Stomach (tissue), 9 donors: Measurements from ENCODE around the gene SCYGR8. TPM values are rescaled to one million over a fixed set of nuclear protein-coding genes. Genes with fewer than 3 reads are reported as not detected.
A peak's percentile ranks its signal among the peaks of the same experiment; 100 is the strongest.
"Not testable (repeated sequence)": the region's sequence is repeated elsewhere in the genome, so short reads cannot be mapped to it uniquely, and the experiment has no call there.

ENCODE experiments used
- DNase-seq, 2 donors: peaks; one replicate each; pipeline versions ENCODE4 v3.0.0 to v3.0.0-alpha.2; 2013 to 2019
- H3K27ac ChIP-seq, 5 donors: fragments of 200-600 bp in 4 of 5; sonication (generic) in 4 of 5; one replicate each; pipeline ENCODE4 v1.5.1; 2013 to 2019; ENCODE audit warnings: mild to moderate bottlenecking in 1 of 5, moderate library complexity in 1 of 5
- H3K27me3 ChIP-seq, 3 donors: fragments of 200-600 bp; sonication (generic); one replicate each; pipeline ENCODE4 v1.5.1; 2017 to 2019; ENCODE audit warnings: mixed run types in 1 of 3
- H3K36me3 ChIP-seq, 4 donors: fragments of 200-600 bp; sonication (generic); 1 replicate in 3 of 4; 2 replicates in 1 of 4; pipeline ENCODE4 v1.5.1; 2016 to 2019
- H3K4me1 ChIP-seq, 4 donors: fragments of 200-600 bp; sonication (generic); one replicate each; pipeline ENCODE4 v1.5.1; 2016 to 2019
- H3K4me3 ChIP-seq, 4 donors: fragments of 200-600 bp; sonication (generic) in 3 of 4; one replicate each; pipeline ENCODE4 v1.5.1; 2016 to 2019; ENCODE audit warnings: mild to moderate bottlenecking in 1 of 4
- H3K9me3 ChIP-seq, 4 donors: fragments of 200-600 bp; sonication (generic); one replicate each; pipeline ENCODE4 v1.5.1; 2016 to 2019
- EP300 ChIP-seq: sonication (generic); formaldehyde crosslinking; IDR thresholded peaks from one replicate; pipeline ENCODE4 v1.6.1; 2017; ENCODE audit warnings: antibody characterized with exemption
- POLR2A ChIP-seq, 4 donors: fragments of 450-650 bp; IDR thresholded peaks; one replicate each; pipeline ENCODE4 v1.6.1; 2016; ENCODE audit warnings: antibody characterized with exemption in 4 of 4, control low read depth in 2 of 4, mild to moderate bottlenecking in 1 of 4, moderate library complexity in 1 of 4
- POLR2AphosphoS5 ChIP-seq, 3 donors: sonication (generic); formaldehyde crosslinking; IDR thresholded peaks; one replicate each; pipeline ENCODE4 v1.6.1; 2016; ENCODE audit warnings: antibody characterized with exemption in 3 of 3
- whole genome bisulfite sequencing, 5 donors: extraction: QIAGEN DNeasy Blood & Tissue Kit in 3 of 5; methylation state at CpG; one replicate each; pipeline versions ENCODE4 v1.1.5 to v1.1.7; 2013 to 2018; 5-methylcytosine and 5-hydroxymethylcytosine counted together
- intact Hi-C: fragments of 100-400 bp; cut with DNase I; formaldehyde crosslinking; loops from one replicate; pipeline ENCODE4 v1.15.1; 2023; ENCODE audit warnings: low total_unique reads
- polyA plus RNA-seq, 3 donors: library from polyadenylated mRNA; stranded (reverse); fragments of 200-250 nt; gene quantifications; one replicate each; pipeline ENCODE4 v1.2.3, GENCODE V29; 2013
- total RNA-seq, 5 donors: library from RNA; depleted of rRNA; stranded (reverse); fragments of >200 nt; gene quantifications; one replicate each; pipeline versions ENCODE4 v1.1.0 to v1.2.3, GENCODE V29; 2014 to 2016
- TF ChIP-seq, protein P1 (sequence below), 7 experiments: fragments of 450-650 bp in 4 of 7; fragments of 200-600 bp in 3 of 7; sonication (generic) in 3 of 7; IDR thresholded peaks; one replicate each; pipeline ENCODE4 v1.5.1; 2016 to 2019; ENCODE audit warnings: antibody characterized with exemption in 7 of 7, control low read depth in 2 of 7, mild to moderate bottlenecking in 1 of 7
- donor health status: healthy with polysubstance abuse.
- donor health status: Bipolar disorder and iron deficiency.
- donor health status: healthy.

The SCYGR8 gene
- total and polyA plus RNA-seq, 8 donors, result not detected

DNA sequence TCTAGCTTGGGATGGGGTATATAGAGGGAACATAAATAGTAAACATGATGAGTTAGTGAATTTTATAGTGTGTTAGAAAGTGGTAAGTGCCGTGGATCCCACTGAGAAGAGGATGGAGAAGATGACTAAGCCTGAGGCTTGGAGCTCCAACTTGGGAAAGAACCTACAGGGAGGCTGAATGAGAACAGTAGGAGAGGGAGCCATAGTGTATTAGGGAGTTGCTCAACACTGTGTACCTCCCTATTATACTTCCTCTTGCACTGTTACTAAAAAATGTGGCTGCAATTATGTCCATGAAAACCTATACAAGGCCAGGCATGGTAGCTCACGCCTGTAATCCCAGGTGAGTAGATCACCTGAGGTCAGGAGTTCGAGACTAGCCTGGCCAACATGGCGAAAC, 25.0 kb upstream of the SCYGR8 start:
- Histone ChIP-seq H3K4me1 (peaks cover 0 to 16% (median 13%) of the 10 kb centered on the region in 4 donors), H3K9me3 (no peaks in the 10 kb centered on the region), H3K36me3 (no peaks in the 10 kb centered on the region), H3K27ac (no peak overlapping the region), H3K27me3 (peaks cover 0 to 6% (median 0%) of the 10 kb centered on the region in 3 donors), H3K4me3 (no peak overlapping the region)
- 86 to 98% (median 94%) methylated on average over 4 of the region's 4 CpGs for WGBS, 5 donors
- TF ChIP-seq POLR2AphosphoS5 (IDR thresholded peaks at IDR 0.05) (no peak), POLR2A (IDR thresholded peaks at IDR 0.05) (no peak)
- intact Hi-C loops, result no loop called here
- no peak for DNase-seq

DNA sequence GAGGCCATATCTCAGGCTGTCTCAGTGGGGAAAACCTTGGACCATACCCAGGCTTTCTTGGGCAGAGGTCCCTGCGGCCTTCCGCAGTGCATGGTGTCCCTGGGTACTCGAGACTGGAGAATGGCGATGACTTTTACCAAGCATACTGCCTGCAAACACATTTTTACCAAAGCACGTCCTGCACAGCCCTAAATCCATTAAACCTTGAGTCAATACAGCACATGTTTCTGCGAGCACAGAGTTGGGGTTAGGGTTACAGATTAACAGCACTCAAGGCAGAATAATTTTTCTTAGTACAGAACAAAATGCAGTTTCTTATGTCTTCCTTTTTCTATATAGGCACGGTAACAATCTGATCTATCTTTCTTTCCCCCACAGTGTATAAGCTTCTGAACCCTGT, 22.9 kb upstream of the SCYGR8 start:
- intact Hi-C loops, H3K27ac ChIP-seq, H3K36me3 ChIP-seq, H3K9me3 ChIP-seq, H3K4me3 ChIP-seq: not testable (repeated sequence)
- WGBS, 5 donors, result 57 to 69% (median 60%) methylated on average over 6 to 7 of the region's 7 CpGs
- peaks cover 0 to 12% (median 0%) of the 10 kb centered on the region in 3 donors for H3K27me3 ChIP-seq
- DNase-seq, result peak in 1 of 2 donors; percentile 34
- H3K4me1 ChIP-seq, result peaks cover 0 to 10% (median 7%) of the 10 kb centered on the region in 4 donors

DNA sequence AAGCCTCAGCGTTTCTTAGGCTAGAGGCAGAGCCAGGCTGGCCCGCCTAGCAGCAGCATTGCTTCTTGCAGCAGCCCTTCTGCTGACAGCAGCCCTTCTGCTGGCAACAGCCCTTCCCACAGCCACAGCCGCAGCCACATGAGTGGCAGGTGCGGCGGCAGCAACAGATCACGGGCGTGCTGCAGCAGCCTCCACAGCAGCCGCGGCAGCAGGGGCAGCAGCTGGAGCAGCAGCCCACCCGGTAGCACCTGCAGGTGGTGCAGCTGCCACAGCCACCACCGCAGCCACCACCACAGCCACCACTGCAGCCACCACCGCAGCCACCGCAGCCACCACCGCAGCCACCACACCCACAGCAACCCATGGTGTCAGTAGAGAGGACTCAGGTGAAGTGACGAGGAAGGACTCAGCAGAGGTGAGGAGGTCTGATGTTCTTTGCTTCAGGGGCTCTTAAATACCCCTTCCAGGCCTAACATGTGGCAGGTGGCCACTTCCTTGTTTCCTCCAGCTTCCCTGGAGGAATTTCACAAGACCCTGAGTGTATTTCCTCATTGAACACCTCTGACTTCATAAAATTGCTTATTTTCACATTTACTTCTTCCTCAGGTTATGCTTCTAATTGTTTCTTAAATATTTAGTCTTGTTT, 21.2 kb upstream of the SCYGR8 start, which contains the start of gene SCYGR6:
Gene SCYGR6, minus strand, starts transcription at position 364 of the 646 bp plus-strand sequence. Its CDS starts 0 bp downstream, at position 364.
- Histone ChIP-seq H3K4me3 (no peak within 1 kb of the TSS), H3K27ac (no peak within 1 kb of the TSS), H3K4me1 (no peaks in the 10 kb centered on the region), H3K27me3 (peaks cover 0 to 12% (median 0%) of the 10 kb centered on the region in 3 donors), H3K36me3 (no peaks in the 10 kb centered on the region), H3K9me3 (no peaks in the 10 kb centered on the region)
- WGBS, 5 donors, result 88 to 96% (median 90%) methylated on average over 10 to 15 of the region's 15 CpGs
- no peak for TF ChIP-seq POLR2AphosphoS5 (IDR thresholded peaks at IDR 0.05)
- TF ChIP-seq, protein P1, sequence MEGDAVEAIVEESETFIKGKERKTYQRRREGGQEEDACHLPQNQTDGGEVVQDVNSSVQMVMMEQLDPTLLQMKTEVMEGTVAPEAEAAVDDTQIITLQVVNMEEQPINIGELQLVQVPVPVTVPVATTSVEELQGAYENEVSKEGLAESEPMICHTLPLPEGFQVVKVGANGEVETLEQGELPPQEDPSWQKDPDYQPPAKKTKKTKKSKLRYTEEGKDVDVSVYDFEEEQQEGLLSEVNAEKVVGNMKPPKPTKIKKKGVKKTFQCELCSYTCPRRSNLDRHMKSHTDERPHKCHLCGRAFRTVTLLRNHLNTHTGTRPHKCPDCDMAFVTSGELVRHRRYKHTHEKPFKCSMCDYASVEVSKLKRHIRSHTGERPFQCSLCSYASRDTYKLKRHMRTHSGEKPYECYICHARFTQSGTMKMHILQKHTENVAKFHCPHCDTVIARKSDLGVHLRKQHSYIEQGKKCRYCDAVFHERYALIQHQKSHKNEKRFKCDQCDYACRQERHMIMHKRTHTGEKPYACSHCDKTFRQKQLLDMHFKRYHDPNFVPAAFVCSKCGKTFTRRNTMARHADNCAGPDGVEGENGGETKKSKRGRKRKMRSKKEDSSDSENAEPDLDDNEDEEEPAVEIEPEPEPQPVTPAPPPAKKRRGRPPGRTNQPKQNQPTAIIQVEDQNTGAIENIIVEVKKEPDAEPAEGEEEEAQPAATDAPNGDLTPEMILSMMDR (IDR thresholded peaks at IDR 0.05), result no peak
- no peak for TF ChIP-seq POLR2A (IDR thresholded peaks at IDR 0.05)
- TF ChIP-seq EP300, result no peak
- DNase-seq, result no peak
- intact Hi-C loops, result no loop called here

DNA sequence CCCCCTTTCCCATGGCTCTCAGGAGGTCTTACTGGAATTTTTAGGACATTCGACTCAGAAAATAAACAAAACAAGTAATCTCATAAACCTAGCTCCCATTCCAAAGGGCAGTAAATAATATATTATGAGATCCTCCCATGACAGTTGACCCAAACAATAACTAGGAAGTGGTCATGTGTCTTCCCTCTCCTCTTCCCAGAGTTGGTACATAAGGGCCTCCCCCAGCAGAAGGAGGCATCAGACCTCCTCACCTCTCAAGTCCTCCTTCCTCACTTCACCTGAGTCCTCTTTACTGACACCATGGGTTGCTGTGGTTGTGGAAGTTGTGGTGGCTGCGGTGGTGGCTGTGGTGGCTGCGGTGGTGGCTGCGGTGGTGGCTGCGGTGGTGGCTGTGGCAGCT, 17.7 kb upstream of the SCYGR8 start, which contains the start of gene SCYGR7:
Gene SCYGR7, plus strand, starts transcription at position 301 of the 400 bp plus-strand sequence. Its CDS starts 0 bp downstream, at position 301.
- no peak within 1 kb of the TSS for H3K4me3 ChIP-seq
- no peak within 1 kb of the TSS for H3K27ac ChIP-seq
- H3K9me3 ChIP-seq, result no peaks in the 10 kb centered on the region
- H3K4me1 ChIP-seq, result no peaks in the 10 kb centered on the region
- TF ChIP-seq, protein P1 (IDR thresholded peaks at IDR 0.05), result no peak
- TF ChIP-seq POLR2AphosphoS5 (IDR thresholded peaks at IDR 0.05), result no peak
- no peak for TF ChIP-seq EP300
- TF ChIP-seq POLR2A (IDR thresholded peaks at IDR 0.05), result no peak
- H3K27me3 ChIP-seq, result peaks cover 0 to 12% (median 0%) of the 10 kb centered on the region in 3 donors
- intact Hi-C loops, result no loop called here
- 29 to 94% (median 90%) methylated on average over 1 to 5 of the region's 5 CpGs for WGBS, 5 donors
- DNase-seq, result no peak
- no peaks in the 10 kb centered on the region for H3K36me3 ChIP-seq

DNA sequence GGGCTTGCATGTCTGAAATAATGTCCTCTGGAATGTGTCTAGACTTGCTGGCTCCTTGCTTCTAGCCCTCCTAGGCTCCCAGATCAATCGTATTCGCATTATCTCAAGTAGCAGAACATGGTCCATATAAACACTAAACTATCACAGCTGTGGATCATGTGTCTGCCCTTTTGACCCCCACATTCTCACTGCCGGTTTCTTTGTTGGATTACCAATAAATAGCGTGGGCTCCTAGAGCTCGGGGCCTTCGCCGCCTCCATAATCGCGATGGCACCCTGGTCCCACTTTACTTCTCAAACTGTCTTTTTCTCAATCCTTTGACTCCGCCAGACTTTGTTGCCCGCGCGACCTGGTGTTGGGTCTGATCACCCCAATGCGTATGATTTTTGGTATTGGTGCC, 6.3 kb upstream of the SCYGR8 start:
- WGBS, 5 donors, result 75 to 79% (median 75%) methylated on average over 14 of the region's 14 CpGs
- intact Hi-C loops, result no loop called here
- H3K27ac ChIP-seq, result no peak overlapping the region

DNA sequence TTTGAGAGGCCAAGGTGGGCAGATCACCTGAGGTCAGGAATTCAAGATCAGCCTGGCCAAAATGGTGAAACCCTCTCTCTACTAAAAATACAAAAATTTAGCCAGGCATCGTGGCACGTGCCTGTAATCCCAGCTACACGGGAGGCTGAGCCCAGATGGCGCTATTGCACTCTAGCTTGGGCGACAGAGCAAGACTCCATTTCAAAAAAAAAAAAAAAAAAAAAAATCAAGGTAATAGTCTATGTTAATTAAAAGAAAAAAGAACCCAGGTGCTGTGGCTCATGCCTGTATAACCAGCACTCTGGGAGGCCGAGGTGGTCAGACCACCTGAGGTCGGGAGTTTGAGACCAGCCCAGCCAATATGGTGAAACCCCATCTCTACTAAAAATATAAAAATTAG, 5.0 kb upstream of the SCYGR8 start:
- intact Hi-C loops, H3K27ac ChIP-seq, H3K9me3 ChIP-seq, DNase-seq, H3K4me1 ChIP-seq, H3K27me3 ChIP-seq, H3K36me3 ChIP-seq, H3K4me3 ChIP-seq: not testable (repeated sequence)
- WGBS, 5 donors, result 63 to 84% (median 75%) methylated on average over 7 of the region's 7 CpGs

More for the DNA sequence above, 6.3 kb upstream of the SCYGR8 start:
- Histone ChIP-seq H3K36me3 (no peaks in the 10 kb centered on the region), H3K9me3 (no peaks in the 10 kb centered on the region), H3K4me1 (no peaks in the 10 kb centered on the region), H3K4me3 (no peak overlapping the region), H3K27me3 (no peaks in the 10 kb centered on the region)
- no peak for DNase-seq
- TF ChIP-seq POLR2AphosphoS5 (IDR thresholded peaks at IDR 0.05) (no peak), POLR2A (IDR thresholded peaks at IDR 0.05) (no peak), EP300 (no peak)
